Astrocyte (in vitro differentiated cells and primary cell): Measurements from ENCODE around the gene CD247. TPM values are rescaled to one million over a fixed set of nuclear protein-coding genes. Genes with fewer than 3 reads are reported as not detected.

Experiments used
- DNase-seq: peaks from one replicate; pipeline ENCODE4 v3.0.0-alpha.2; 2010; ENCODE audit warnings: low read depth
- FAIRE-seq: peaks from 2 replicates; lab custom pipeline; 2011; peaks lifted over from hg19 to GRCh38; lab: Jason Lieb, UNC
- H2AFZ ChIP-seq: 2 replicates; pipeline ENCODE4 v1.6.0; 2012; ENCODE audit warnings: low read depth, low read length, inconsistent platforms
- H3K27ac ChIP-seq: 2 replicates; pipeline ENCODE4 v1.5.1; 2011; ENCODE audit warnings: low read depth, low read length, inconsistent platforms
- H3K27me3 ChIP-seq: 2 replicates; pipeline ENCODE4 v1.6.0; 2011; ENCODE audit warnings: low read length, inconsistent platforms; ENCODE audit not compliant: insufficient read depth
- H3K36me3 ChIP-seq: 2 replicates; pipeline ENCODE4 v1.5.1; 2011; ENCODE audit warnings: low read length, inconsistent platforms; ENCODE audit not compliant: insufficient read depth
- H3K4me1 ChIP-seq: 2 replicates; pipeline ENCODE4 v1.5.1; 2011; ENCODE audit warnings: low read length, inconsistent platforms; ENCODE audit not compliant: insufficient read depth
- H3K4me2 ChIP-seq: 2 replicates; pipeline ENCODE4 v1.6.0; 2012; ENCODE audit warnings: low read length, inconsistent platforms
- H3K4me3 ChIP-seq: 2 replicates; pipeline ENCODE4 v1.5.1; 2011; ENCODE audit warnings: low read depth, mild to moderate bottlenecking, low read length, inconsistent platforms; ENCODE audit not compliant: insufficient read depth
- H3K79me2 ChIP-seq: 2 replicates; pipeline ENCODE4 v1.6.0; 2012; ENCODE audit warnings: mild to moderate bottlenecking, low read length, inconsistent platforms; ENCODE audit not compliant: insufficient read depth
- H3K9ac ChIP-seq: 2 replicates; pipeline ENCODE4 v1.6.0; 2012; ENCODE audit warnings: mild to moderate bottlenecking, low read length, inconsistent platforms
- H3K9me3 ChIP-seq: 2 replicates; pipeline ENCODE4 v1.5.1; 2012; ENCODE audit warnings: low read depth, mild to moderate bottlenecking, low read length, inconsistent platforms; ENCODE audit not compliant: insufficient read depth
- H4K20me1 ChIP-seq: 2 replicates; pipeline ENCODE4 v1.6.0; 2012; ENCODE audit warnings: low read length, inconsistent platforms; ENCODE audit not compliant: insufficient read depth
- H3K27ac Mint-ChIP-seq: one replicate; pipeline ENCODE4 v1.8.0; 2021; ENCODE audit warnings: mild to moderate bottlenecking, mixed read lengths; ENCODE audit not compliant: unreplicated experiment
- H3K27me3 Mint-ChIP-seq: one replicate; pipeline ENCODE4 v1.8.0; 2021; ENCODE audit warnings: low read depth, mixed read lengths; ENCODE audit not compliant: unreplicated experiment
- H3K36me3 Mint-ChIP-seq: one replicate; pipeline ENCODE4 v1.8.0; 2021; ENCODE audit warnings: low read depth, mixed read lengths; ENCODE audit not compliant: unreplicated experiment
- H3K4me1 Mint-ChIP-seq: one replicate; pipeline ENCODE4 v1.8.0; 2021; ENCODE audit warnings: low read depth, mixed read lengths; ENCODE audit not compliant: unreplicated experiment
- H3K4me3 Mint-ChIP-seq: one replicate; pipeline ENCODE4 v1.8.0; 2021; ENCODE audit warnings: mild to moderate bottlenecking, moderate library complexity, mixed read lengths; ENCODE audit not compliant: unreplicated experiment
- H3K9me3 Mint-ChIP-seq: one replicate; pipeline ENCODE4 v1.8.0; 2021; ENCODE audit warnings: mild to moderate bottlenecking, mixed read lengths; ENCODE audit not compliant: unreplicated experiment
- CTCF ChIP-seq: IDR thresholded peaks from 2 replicates; pipeline ENCODE4 v1.5.1; 2011; ENCODE audit warnings: low read depth, mild to moderate bottlenecking, inconsistent platforms, low read length, moderate library complexity; ENCODE audit not compliant: insufficient read depth
- EZH2 ChIP-seq: IDR thresholded peaks from 2 replicates; pipeline ENCODE4 v1.6.1; 2012; ENCODE audit warnings: mild to moderate bottlenecking, low read length, inconsistent platforms; ENCODE audit not compliant: insufficient read depth
- total RNA-seq: library from RNA; stranded (reverse); gene quantifications from 2 replicates; pipeline ENCODE4 v1.2.1, GENCODE V29; 2021

Gene CD247
- total RNA-seq, 1 donor from 2014 or later: not detected

- no peak overlapping the region for H2AFZ ChIP-seq
- H3K9ac ChIP-seq: no peak overlapping the region
- no peaks in the 10 kb centered on the region for H3K9me3 ChIP-seq
- no peaks in the 10 kb centered on the region for H4K20me1 ChIP-seq
- DNase-seq: no peak
- no peak overlapping the region for H3K27ac ChIP-seq
- H3K4me2 ChIP-seq: no peak overlapping the region
- Mint-ChIP-seq H3K36me3 (no peaks in the 10 kb centered on the region), H3K9me3 (no peaks in the 10 kb centered on the region), H3K27ac (no peak overlapping the region), H3K4me1 (peaks cover 10% of the 10 kb centered on the region), H3K4me3 (no peak overlapping the region), H3K27me3 (peaks cover 27% of the 10 kb centered on the region)
- peaks cover 2% of the 10 kb centered on the region for H3K27me3 ChIP-seq
- H3K79me2 ChIP-seq: no peaks in the 10 kb centered on the region
- no peaks in the 10 kb centered on the region for H3K36me3 ChIP-seq
- H3K4me3 ChIP-seq: no peak overlapping the region
- FAIRE-seq: no peak
- TF ChIP-seq EZH2 (no peak), CTCF (no peak)
- no peaks in the 10 kb centered on the region for H3K4me1 ChIP-seq
Measured at GRCh38 chr1:167486090-167486824, 32.1 kb downstream of the CD247 start.

GRCh38 chr1:167484726-167485502, 33.4 kb downstream of the CD247 start:
- H3K4me2 ChIP-seq: no peak overlapping the region
- no peak overlapping the region for H3K27ac ChIP-seq
- Mint-ChIP-seq H3K4me3 (no peak overlapping the region), H3K9me3 (no peaks in the 10 kb centered on the region), H3K4me1 (peaks cover 5% of the 10 kb centered on the region), H3K27ac (no peak overlapping the region), H3K36me3 (no peaks in the 10 kb centered on the region), H3K27me3 (peaks cover 26% of the 10 kb centered on the region)
- TF ChIP-seq EZH2: no peak
- no peak for TF ChIP-seq CTCF
- no peaks in the 10 kb centered on the region for H3K36me3 ChIP-seq
- no peak overlapping the region for H3K9ac ChIP-seq
- no peaks in the 10 kb centered on the region for H3K9me3 ChIP-seq
- no peaks in the 10 kb centered on the region for H3K4me1 ChIP-seq
- peaks cover 2% of the 10 kb centered on the region for H3K27me3 ChIP-seq
- no peak for FAIRE-seq
- H4K20me1 ChIP-seq: no peaks in the 10 kb centered on the region
- DNase-seq: no peak
- H3K4me3 ChIP-seq: no peak overlapping the region
- no peak overlapping the region for H2AFZ ChIP-seq
- no peaks in the 10 kb centered on the region for H3K79me2 ChIP-seq

GRCh38 chr1:167483790-167484189, 34.5 kb downstream of the CD247 start:
- Histone ChIP-seq H3K4me3 (no peak overlapping the region), H2AFZ (no peak overlapping the region), H3K79me2 (no peaks in the 10 kb centered on the region), H3K4me1 (no peaks in the 10 kb centered on the region), H3K27me3 (peaks cover 2% of the 10 kb centered on the region), H3K36me3 (no peaks in the 10 kb centered on the region), H3K9ac (no peak overlapping the region), H3K27ac (no peak overlapping the region), H4K20me1 (no peaks in the 10 kb centered on the region), H3K9me3 (no peaks in the 10 kb centered on the region), H3K4me2 (no peak overlapping the region)
- Mint-ChIP-seq H3K27ac (no peak overlapping the region), H3K9me3 (no peaks in the 10 kb centered on the region), H3K4me3 (no peak overlapping the region), H3K27me3 (peaks cover 25% of the 10 kb centered on the region), H3K4me1 (peaks cover 1% of the 10 kb centered on the region), H3K36me3 (no peaks in the 10 kb centered on the region)
- no peak for FAIRE-seq
- TF ChIP-seq CTCF (no peak), EZH2 (no peak)
- no peak for DNase-seq
